ENCODE measurements around the gene CPA5. TPM values are rescaled to one million over a fixed set of nuclear protein-coding genes. Genes with fewer than 3 reads are reported as not detected.

Gene CPA5
- total RNA-seq, 1 donor from 2014 or later, result 0.72 TPM

DNA sequence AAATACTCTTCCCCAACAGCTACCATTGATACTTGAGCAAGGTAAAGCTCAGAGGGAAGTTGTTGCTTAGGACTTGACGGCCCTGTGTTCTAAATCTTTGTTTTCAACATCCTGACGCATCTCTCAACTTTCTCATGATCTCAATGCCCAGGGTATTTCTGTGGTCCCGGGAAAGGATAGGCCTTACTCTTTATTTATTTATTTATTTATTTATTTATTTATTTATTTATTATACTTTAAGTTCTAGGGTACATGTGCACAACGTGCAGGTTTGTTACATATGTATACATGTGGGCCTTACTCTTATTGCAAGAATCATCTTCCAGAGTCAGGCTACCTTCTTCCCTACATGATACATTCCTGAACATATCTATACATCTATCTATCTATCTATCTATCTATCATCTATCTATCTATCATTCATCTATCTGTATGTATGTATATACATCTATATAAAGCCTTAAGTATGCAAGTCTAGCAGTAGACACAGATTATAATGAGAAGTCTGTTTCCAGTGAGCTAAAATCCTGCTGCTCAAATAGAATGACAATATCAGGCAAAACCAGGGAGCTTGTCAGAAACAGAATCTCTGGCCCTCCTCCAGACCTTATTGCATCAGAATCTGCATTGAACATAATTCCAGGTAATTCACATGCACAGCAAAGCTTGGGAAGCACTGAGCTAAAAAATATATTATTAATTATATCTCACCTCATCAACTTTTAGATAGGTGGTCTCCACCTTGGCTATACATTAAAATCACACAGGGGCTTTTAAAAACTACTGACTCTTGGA, 12.2 kb upstream of the CPA5 start:
- no peak for DNase-seq (ENCODE audit: low spot score)

DNA sequence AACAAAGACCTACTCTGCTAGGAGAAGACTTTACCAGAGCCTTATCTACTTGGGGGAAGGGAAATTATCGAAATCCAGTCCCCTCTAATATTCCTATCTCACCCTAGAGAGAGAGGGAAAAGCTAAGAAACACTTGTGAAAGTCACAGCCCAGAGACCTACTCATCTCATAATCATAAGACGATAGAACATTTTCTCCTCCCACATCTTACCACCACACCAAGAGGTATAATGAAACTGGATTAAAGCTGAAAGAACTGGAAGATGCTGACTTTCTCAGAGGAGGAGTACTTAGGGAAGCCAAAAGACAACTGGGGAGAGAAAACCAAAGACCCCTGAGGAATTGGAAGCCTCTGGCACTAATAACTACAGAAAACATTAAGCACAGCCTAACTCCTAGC, 10.8 kb upstream of the CPA5 start:
- DNase-seq (ENCODE audit: low spot score), result no peak

DNA sequence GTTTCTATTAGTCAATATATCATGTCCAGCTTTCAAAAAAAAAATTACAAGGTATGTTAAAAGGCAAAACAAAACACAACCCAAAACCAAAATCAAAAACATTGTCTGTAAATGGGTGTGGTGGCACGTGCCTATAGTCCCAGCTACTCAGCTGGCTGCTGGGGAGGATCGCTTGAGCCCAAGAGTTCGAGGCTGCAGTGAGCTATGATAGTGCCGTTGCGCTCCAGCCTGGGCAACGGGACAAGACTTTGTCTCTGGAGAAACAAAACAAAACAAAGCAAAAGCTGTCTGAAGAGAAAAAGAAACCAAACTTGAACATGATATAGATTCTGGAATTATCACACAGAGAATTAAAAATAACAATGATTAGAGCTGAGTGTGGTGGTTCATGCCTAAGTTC, 10.3 kb upstream of the CPA5 start:
- no peak for DNase-seq (ENCODE audit: low spot score)

DNA sequence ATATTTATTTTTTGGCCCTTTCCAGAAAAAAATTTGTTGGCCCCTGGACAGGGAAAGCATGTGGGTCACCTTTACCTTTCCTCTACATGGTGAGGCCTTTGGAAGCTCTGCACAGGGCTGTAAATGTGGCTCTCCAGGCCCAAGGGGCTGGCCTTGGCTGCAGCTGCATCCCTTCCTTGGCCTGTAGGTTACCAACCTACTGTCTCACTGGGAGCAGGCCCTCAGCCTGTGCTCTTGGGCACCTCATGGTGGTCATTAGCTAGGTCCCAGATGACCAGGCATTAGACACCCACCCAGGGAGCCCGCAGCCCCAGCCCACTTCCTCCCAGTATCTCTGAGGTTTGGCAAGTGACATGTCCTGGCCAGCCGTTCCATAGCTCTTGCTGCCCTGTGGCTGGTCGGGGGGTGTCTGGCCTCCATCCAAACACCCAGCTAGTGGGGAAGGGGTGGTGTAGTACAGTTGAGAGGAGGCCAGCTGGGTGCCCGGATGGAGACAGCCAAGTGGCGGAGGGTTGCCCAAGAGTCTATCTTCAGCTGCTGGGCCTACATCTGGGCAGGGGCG, 7.1 kb upstream of the CPA5 start:
- DNase-seq (ENCODE audit: low spot score), result no peak

DNA sequence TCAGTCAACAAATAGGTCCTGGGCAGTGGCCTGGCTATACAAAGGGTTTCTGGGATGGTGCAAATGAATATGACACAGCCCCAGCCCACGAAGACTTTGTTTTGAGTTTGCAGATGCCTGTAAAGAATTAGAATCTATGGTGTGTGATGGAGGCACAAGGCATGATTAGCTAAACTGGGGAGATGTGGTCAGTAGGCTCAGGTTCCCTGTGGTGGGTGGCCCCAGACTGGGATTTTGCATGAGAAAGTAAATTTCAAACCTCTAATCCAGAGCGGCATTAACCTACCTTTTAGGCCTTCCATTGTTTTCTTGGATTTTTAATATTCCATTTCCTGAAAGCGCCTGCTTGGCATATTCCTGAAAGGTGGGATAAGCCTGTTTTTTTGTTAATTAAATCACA, 6.4 kb upstream of the CPA5 start:
- no peak for DNase-seq (ENCODE audit: low spot score)

DNA sequence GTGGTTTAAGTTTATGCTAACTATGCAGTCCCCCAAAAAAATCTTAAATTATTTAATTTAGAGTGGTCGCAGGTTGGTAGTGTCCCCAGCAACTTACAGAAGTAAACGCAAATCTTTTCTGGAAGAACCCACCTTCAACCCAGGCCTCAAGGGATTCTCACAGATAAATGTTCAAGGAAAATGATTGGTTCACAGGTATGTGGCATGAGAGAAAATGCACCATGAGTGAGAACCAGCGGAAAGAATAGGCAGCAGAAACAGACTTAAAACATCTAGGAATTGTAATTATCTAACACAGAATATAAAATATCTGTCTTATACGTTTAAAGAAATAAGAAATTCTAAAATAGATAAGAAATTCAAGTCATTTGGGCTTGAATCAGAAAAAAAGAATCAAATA, 2.7 kb upstream of the CPA5 start:
- no peak for DNase-seq (ENCODE audit: low spot score)

DNA sequence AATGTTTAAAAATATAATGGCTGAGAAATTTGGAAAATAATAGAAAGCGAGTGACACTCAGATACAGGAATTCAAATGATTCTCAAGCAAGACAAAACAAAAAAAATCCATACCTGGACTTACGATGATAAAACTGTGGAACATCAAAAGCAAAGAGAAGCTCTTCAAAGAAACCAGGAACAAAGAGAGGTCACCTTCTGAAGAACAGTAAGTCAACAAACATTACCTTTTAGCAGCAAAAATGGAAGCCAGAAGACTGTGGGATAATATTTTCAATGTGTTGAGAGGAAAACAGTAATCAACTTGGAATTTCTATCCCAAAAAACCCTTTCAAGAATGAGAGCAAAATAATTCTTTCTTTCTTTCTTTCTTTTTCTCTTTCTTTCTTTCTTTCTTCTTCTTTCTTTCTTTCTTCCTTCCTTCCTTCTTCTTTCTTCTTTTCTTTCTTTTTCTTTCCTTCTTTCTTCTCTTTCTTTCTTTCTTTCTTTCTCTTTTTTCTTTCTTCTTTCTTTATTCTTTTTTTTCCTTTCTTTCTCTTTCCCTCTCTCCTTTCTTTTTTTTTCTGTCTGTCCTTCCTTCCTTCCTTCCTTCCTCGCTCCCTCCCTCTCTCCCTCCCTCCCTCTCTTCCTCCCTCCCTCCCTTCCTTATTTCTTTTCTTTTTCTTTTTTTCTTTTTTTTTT, 1.8 kb upstream of the CPA5 start:
- DNase-seq (ENCODE audit: low spot score), result no peak

DNA sequence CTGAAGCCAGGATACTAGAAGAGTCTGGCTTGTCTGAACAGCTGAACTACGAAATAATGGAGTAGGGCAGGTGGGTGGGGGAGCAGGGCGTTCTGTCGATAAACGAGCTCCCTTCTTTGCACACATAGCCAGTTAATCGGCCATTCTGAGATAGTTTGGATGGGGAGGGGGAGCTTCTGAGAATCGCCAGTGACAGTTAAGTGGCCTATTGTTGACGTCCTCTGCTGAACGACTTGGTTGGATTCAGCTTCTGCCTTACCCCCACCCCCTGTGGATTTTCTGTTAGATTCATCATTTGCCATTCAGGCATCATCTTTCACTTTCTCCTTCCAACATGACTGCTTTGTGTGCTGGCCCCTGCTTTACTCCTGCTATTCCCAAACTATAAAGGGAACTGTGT, 520 bp downstream of the CPA5 start:
- no peak for DNase-seq (ENCODE audit: low spot score)

DNA sequence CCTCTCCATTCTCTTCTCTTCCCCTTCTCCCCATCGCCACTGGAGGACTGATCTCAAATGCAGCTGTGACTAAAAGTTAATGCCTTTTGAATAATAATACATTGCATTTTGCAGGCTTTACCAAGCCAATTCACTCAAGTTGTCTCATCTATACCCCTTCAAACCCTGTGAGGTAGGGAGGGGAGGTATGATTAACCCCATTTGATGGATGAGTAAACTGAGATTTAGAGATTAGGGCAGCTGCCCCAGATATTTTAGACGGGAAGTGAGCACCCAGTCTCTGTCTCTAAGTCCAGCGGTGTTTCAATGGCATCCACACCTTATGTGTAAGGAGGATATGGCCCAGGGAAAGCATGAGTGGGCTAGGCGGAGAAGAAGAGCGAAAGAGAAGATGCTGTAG, 1.1 kb downstream of the CPA5 start:
- DNase-seq (ENCODE audit: low spot score), result no peak

DNA sequence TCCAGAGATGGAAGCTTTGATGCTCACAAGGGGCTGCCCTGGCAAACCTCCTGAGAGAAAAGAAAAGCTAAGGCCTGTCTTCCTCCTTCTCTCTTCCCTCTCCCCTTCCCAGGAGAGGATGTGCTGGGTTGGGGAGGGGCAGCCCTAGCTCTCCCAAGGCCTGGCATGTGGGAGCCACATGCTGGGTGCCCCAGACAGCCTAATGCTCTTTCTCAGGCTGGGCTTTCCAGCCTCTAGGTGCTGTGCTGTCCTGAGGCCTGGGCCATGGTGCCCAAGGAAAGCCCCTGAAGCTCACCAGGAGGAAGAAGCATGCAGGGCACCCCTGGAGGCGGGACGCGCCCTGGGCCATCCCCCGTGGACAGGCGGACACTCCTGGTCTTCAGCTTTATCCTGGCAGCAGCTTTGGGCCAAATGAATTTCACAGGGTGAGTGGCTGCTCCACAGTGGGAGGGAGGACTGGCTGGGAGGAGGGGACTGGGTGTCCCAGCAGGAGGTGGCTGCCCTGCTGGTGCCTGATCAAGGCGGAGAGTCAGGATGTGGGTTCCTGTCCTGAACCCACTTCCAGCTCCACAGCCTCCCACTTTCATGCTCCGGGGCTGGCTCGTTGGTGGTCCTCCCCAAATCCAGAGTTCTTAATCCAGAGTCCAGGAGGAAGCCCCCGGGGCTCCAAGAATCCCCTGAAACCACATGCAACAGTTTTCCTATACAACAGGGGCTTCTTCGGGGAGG, 1.7 kb downstream of the CPA5 start:
- no peak for DNase-seq (ENCODE audit: low spot score)

DNA sequence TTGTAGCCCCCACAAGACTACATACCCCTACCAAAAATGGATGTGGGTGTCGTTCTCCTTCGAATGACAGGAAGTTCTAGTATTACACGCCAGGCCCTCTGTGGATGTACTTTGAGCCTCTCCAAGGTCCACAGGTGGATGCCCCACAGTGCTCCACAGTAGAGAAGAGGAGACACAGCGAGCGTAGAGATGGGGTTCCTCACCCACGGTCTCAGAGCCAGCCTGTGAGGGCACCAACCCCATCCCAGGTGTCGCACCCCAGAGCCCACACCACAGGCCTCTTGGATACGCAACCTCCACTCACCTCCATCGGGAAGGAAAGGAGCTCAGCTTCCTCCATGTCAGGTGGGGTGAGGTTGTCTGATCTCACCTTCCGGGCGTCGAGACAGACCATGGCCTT, 2.3 kb downstream of the CPA5 start:
- no peak for DNase-seq (ENCODE audit: low spot score)

DNA sequence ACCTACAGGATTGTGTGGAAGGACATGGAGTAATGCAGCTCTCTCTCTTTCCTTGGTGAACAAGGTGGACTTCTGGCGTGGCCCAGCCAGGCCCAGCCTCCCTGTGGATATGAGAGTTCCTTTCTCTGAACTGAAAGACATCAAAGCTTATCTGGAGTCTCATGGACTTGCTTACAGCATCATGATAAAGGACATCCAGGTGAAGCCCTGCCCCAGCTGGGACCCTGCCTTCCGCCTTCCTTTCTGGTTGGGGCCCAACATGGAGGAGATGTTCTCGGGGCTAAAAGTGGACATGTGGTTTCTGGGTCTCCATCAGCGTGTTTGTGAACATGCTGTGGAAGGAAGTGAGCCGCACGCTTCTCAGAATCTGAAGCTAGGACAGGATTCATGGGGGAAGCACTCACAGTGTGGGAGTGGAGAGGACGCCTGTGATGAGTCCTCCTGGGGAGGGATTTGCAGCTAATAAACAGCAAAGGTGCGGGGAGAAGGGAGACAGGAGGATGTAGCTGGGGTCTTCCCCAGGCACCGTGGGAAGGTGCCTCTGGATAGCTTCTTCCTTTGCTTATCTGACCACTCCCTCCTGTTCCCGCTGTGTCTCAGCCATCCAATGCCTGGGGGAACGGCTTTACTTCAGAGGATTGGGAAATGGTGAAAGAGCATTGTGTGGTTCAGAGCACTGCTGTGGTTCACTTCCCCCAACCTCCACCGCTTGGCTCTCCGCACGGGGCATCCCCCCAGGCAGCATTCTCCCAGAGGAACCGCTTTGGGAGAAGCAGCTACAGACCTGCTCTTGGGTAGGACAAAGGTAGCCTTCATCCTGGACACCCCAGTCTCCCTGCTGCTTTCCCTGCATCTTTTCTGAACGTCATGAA, 5.5 kb downstream of the CPA5 start:
- DNase-seq (ENCODE audit: low spot score), result peak; percentile 77

DNA sequence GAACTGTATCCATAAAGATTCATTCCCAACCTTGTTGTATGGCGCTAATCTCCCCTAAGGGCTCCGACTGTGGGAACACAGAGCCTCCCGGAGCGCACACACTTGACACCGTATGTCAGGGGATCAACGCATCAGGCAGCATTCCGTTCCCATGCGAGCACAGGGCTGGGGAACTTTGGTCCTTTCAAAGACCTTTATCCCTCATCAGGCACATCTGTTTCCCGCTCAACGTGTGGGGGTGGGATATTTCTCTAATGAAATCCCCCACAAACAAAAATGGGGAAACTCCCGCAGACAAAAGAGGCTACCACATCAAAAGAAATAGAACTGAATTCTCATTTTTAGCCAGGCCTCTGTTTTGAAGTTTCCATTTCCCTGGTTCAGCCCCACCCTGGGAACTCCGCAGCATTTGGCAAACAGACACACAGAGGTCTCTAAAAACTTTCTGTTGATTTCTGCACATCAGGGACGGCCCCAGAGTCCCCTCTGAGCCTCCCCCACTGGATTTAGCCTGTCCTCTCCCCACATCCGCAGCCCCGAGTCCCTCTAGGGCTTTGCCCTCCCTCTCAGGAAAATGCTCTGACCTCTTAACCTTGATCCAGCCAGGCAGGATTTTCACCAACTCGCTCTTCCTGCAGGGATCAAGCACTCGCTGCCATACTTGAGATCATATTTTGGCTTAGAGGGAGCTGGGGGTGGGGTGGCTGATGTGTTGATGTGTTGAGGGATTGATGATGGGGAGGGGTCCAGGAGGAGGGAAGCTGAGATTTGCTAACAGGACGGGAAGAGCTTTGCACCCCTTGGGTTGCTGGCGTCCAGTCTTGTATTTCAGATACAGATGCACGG, 6.6 kb downstream of the CPA5 start:
- DNase-seq (ENCODE audit: low spot score), result peak; percentile 88

DNA sequence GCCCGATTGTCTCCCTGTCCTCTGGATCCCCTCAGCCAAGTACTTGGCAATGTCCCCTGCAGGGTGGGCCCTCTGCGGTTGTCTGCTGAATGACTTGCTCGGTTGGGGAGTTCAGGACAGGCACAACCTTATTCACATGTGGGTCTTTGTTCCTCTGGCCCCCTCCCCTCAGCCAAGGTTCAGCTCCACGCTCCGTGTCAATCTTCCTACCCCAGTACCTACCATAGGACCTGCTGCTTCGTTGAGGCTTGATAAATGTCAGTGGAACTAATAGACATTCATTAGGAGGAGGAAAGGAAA, 7.1 kb downstream of the CPA5 start:
- DNase-seq (ENCODE audit: low spot score), result no peak

DNA sequence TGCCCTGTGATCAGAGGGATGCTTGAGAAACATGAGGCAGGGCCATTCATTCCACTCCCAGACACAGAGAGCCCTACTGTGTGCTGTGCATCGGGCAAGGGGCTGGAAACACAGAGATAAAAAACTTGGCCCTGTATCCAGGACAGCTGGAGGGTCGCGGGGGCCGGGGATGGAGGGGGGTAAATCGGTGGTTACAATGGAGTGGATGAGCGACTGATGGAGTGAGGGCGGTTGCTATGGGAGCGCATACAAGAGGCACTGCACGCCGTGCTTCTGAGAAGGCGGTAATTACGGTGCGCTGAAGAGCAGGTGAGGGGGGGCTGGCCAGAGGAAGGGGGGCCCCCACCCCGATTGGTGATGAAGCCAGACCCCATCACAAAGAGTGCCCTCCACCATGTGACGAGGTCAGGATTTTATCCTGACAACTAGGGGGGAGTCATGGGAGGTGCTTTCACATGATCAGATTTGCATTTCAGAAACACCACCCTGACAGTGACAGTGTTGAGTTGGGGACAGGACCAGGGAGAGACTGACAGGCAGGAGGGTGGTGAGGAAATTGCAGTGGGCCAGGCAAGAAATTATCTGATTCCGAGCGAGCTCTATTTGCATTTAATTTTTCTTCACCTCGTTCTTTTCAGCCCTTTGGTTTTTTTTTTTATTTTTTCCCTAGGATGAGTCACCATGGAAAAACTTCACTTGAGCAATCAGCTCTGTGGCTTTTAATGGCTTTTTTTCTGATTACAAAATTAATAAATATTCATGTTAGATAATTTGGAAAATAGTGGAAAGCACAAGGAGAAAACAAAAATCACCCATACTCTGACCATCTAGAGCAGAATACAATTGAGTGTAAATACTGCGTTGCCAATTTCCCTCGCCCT, 7.8 kb downstream of the CPA5 start:
- DNase-seq (ENCODE audit: low spot score), result peak; percentile 75

DNA sequence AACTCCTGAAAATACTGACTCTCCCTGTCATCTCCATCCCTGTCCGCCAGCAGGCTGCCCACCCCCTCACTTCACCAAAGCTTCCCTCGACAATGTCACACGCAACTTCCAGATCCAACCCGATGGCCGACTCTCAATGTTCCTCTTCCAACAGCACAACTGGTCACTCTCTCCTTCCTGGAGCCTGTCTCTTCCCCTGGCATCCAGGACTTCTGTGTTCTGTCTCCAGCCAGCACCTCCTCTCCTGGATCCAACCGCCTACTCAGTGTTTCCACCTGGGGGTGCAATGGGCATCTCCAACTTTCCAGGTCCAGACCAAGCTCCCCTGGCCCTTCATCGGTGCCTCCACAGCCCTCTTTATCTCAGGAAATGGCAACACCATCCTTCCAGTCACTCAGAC, 8.6 kb downstream of the CPA5 start:
- no peak for DNase-seq (ENCODE audit: low spot score)

DNA sequence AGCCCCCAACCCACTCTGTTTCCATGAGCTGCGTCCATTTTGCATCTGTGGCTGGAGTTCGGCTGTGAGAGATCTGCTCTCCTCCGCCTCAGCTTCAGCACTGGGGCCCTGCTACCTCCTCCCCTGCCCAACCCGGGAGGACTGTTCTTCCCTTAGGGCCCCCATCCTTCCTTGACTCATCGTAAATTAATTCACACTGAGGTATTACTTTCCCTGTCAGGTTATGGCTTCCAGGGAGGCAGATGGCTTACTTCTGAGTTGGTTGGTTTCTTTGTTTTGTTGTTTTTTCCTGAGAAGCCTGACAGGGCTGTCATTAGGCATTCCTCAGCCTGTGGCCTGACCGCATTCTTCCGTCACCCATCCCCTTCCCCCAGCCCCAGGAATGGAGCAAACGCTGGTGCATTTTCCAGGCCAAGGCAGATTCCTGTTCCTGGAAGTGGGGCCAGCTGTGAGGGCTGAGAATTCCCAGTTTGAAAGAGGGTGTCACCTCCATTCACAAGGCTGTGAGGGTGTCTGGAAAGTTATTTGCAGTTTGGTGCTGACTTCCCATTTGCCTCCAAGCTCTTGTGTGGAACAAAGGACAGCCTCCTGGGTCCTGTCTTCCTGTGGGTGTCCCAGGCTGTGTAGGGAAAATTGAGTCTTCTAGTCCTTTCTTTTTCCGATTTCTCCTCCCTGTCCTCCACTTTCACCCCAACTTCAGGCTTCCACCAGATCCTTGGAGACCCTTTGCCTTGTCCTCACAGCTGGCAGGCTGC, 11.7 kb downstream of the CPA5 start:
- peak; percentile 95 for DNase-seq (ENCODE audit: low spot score)

DNA sequence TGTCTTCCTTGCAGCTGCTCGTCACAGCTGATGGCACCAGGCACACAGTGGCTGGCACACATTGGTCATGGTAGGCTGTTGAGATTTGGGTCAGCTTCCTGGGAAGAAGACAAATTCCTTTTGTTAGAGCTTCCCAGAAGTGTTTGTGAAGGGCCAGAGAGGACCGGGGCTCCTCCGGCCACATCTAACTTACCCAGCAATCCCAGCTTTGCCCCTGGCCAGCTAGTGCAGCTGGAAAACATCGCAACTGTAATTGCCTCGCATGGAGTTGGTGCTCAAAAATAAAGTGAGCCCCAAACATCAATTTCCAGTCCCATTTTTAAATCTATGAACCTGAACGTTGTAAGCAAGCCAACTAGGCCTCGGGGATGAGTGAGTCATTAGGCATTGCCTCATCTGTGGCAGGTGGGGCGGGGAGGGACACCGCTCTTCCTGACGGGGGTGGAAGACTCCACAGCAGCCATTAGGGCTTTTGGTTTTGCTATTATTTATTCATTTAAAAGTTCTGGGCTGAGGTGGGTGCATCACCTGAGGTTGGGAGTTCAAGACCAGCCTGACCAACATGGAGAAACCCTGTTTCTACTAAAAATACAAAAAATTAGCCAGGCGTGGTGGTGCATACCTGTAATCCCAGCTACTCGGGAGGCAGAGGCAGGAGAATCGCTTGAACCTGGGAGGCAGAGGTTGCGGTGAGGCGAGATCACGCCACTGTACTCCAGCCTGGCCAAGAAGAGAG, 12.4 kb downstream of the CPA5 start:
- DNase-seq (ENCODE audit: low spot score), result peak; percentile 68

All from umbilical cord (tissue), 2 donors.